ENCODE data around the gene RINL. TPM values are rescaled to one million over a fixed set of nuclear protein-coding genes. Genes with fewer than 3 reads are reported as not detected.

The RINL gene
- total RNA-seq, 1 experiment from 2014 or later = 0.87 TPM

GRCh38 chr19:38842439-38843174, 35.5 kb downstream of the RINL start:
- in situ Hi-C loops (cut with HindIII; ENCODE audit: low pct_unique_long_range_greater_than_20kb, low sequenced_read_pairs) = no loop called here
- DNase-seq (ENCODE audit: low read depth, low spot score) = no peak

DNA sequence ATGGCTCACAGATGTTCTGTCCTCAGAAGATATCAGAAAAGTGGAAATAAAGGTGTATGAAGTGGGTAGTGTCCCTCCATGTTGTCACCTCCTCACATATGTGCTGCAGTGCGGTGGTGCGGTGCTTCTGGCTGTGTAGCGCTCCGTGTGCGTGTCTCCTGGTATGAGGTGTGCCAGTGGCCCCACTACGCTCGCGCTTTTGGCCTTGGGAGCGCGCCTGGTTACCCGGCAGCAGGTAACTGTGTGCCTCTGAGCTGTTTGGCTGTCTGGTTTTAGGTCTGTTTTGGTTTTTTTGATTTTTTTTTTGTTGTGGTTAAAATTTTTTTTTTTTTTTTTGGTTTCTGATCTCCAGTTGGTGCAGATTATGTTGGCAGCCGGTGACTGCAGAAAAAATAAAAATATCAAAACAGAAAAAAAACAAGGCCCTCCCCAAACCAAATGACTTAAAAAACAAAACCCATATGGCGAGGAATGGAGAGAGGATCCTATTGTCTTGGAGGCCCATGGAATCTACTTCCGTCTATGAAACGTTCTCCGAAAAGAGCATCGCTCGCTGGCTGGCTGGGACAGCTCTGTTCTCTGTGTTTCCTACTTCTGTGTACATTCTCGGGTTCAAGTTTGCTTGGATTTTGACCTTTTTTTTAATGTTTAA, 36.2 kb downstream of the RINL start:
- no peak for DNase-seq (ENCODE audit: low read depth, low spot score)
- in situ Hi-C loops (cut with HindIII; ENCODE audit: low pct_unique_long_range_greater_than_20kb, low sequenced_read_pairs) = no loop called here

DNA sequence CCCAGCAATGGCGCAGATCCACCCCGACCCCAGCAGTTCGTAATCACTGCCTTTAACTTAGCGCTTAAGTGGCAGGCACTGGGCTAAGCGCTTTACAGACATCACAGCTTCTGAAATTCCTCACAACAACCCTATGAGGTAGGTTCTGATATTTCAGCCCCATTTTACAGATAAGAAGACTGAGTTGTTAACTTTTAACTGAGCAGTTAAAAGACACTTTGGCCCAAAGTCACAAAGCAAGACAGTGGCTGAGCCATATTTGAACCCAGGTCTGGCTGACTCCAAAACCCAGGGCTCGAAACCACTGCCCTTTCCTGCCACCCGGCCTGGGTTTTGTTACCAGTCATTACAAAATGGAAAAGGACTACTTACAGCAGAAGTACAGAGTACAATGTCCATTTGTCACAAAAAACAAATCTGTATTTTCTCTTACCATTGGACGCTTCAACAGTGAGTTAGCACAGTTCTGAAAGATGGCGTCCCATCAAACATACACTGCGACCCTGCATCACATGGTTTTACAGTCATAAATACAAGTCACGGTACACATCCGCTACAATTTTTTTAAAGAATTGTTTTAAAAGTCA, 36.8 kb downstream of the RINL start:
- no peak for DNase-seq (ENCODE audit: low read depth, low spot score)
- in situ Hi-C loops (cut with HindIII; ENCODE audit: low pct_unique_long_range_greater_than_20kb, low sequenced_read_pairs) = no loop called here

DNA sequence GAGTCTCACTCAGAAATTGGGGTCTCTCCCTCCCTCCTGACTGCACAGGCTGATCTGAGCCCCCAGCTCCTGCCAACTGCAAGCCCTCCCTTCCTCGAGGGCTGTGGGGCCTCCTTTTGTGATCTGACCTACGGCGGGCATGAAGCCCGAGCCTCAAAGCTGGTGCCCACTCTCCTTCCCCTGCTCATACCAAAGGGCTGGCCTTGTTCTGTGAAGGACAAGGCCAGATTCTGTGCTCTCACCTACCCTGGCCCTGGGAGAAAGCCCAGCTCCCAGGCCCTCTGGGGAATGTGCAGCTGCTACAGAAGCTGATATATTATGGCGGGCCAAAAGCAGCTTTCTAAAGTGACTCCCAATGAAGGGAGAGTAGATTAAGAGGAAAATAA, 37.5 kb downstream of the RINL start:
- DNase-seq (ENCODE audit: low read depth, low spot score) = no peak
- in situ Hi-C loops (cut with HindIII; ENCODE audit: low pct_unique_long_range_greater_than_20kb, low sequenced_read_pairs) = no loop called here

- in situ Hi-C loops (cut with HindIII; ENCODE audit: low pct_unique_long_range_greater_than_20kb, low sequenced_read_pairs) = no loop called here
- DNase-seq (ENCODE audit: low read depth, low spot score) = no peak
Measured at GRCh38 chr19:38839816-38840582, 38.1 kb downstream of the RINL start.

GRCh38 chr19:38838986-38839761, 38.9 kb downstream of the RINL start:
- in situ Hi-C loops (cut with HindIII; ENCODE audit: low pct_unique_long_range_greater_than_20kb, low sequenced_read_pairs) = no loop called here
- DNase-seq (ENCODE audit: low read depth, low spot score) = no peak

DNA sequence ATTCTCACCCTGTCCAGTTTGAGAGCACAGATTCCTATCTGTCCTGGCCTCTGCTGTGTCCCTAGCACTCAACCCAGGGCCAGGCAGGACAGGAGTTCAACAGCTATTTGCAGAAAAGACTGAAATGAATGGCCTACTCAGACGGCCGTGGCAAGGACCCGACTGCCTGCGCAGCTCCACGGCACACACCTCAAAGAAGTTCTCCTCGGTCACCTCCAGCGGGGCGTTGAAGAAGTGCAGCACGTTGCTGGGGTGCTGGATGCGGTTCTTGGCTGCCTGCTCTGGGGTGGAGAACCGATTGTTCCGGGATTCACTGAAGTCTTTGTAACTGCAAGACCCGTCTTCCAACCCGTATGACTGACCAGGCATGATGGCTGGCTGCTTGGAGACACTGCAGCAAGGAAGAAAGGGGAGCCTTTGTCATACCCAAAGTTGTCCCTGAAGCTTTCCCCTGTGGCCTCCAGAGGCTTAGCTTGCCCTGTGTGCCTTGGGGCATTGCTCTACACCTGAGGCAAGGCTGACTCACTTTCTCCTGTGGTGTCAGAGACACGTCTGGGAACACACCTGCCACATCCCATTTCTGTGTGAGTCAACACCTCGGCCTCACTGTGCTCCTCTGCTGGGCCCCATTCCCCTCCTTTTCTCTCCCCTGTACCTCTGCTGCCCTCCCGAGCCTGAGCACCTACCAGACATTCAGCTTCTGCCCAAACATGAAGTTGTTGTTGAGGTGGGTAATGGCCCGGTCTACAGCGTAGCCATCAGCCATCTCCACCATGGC, 39.7 kb downstream of the RINL start:
- DNase-seq (ENCODE audit: low read depth, low spot score) = no peak
- in situ Hi-C loops (cut with HindIII; ENCODE audit: low pct_unique_long_range_greater_than_20kb, low sequenced_read_pairs) = no loop called here

DNA sequence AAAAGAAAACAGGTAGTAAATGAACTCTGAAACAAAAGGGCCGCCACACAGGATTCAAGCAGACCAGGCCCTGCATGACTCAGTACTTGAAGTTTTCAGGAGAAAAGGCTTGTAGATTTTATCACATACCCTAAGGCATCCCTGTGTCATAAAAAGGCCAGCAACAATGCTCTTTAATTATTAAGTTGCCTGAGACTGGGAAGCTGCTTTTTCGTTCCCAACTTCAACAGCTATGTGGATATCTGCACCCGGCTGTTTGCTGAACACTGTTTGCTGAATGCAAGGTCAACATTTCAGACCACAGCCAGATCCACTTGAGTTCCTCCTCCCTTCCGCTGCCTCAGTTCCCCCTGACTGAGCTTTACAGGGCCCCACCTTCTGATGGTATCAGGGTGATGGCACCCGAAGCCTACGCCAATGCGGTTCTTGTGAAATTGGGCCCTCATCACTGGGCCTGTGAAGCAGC, 40.4 kb downstream of the RINL start:
- in situ Hi-C loops (cut with HindIII; ENCODE audit: low pct_unique_long_range_greater_than_20kb, low sequenced_read_pairs) = no loop called here
- no peak for DNase-seq (ENCODE audit: low read depth, low spot score)

DNA sequence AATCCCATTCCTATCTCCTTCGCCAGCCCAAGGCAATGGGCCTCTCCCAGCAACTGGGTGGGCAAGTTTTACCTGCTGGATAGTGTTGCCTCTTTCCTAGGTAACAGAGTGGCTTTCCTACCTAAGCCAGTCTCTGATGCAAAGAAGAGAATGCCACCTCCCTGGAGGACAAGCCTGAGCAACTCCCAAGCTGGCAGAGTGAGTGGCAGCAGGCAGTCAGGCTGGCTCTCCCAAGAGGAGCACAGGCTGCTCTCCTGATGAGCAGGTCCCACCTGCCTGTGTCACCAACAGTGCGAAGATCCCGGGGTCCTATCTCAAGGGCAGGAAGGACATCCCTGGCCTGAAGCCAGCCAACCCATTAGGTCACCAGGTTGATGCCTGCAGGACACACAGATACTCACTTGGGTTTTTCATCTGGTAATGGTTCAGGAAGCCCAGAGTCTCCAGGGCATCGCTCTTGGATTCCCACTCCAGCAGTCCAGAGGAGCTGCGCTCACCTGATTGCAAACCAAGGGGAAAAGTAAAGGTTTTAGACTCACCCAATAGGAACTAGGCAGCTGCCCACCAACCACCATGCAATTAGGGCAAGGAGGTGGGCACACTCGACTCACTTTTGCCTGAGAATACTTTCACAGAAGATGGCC, 41.0 kb downstream of the RINL start:
- in situ Hi-C loops (cut with HindIII; ENCODE audit: low pct_unique_long_range_greater_than_20kb, low sequenced_read_pairs) = no loop called here
- no peak for DNase-seq (ENCODE audit: low read depth, low spot score)

- in situ Hi-C loops (cut with HindIII; ENCODE audit: low pct_unique_long_range_greater_than_20kb, low sequenced_read_pairs) = no loop called here
- DNase-seq (ENCODE audit: low read depth, low spot score) = no peak
Measured at GRCh38 chr19:38836159-38836982, 41.7 kb downstream of the RINL start.

GRCh38 chr19:38834590-38834989, 43.5 kb downstream of the RINL start:
- DNase-seq (ENCODE audit: low read depth, low spot score) = no peak
- in situ Hi-C loops (cut with HindIII; ENCODE audit: low pct_unique_long_range_greater_than_20kb, low sequenced_read_pairs) = no loop called here

DNA sequence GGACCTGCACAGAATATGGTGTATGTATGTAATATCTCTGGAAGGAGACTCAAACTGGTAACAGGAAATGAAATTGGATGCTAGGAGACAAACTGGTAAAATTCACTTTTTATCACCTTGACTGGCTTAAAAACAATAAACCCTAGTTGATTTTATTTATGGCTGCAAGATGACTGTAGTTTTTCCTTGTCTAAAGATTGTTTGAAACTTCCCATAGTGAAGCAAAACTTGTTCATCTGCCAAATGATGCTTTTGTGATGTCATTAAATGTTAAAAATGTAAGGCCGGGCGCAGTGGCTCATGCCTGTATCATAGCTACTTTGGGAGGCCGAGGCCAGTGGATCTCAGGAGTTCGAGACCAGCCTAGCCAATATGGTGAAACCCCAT, 44.0 kb downstream of the RINL start:
- in situ Hi-C loops (cut with HindIII; ENCODE audit: low pct_unique_long_range_greater_than_20kb, low sequenced_read_pairs) = no loop called here
- no peak for DNase-seq (ENCODE audit: low read depth, low spot score)

- in situ Hi-C loops (cut with HindIII; ENCODE audit: low pct_unique_long_range_greater_than_20kb, low sequenced_read_pairs) = no loop called here
- DNase-seq (ENCODE audit: low read depth, low spot score) = no peak
Measured at GRCh38 chr19:38833092-38833425, 45.0 kb downstream of the RINL start.

- peak; percentile 36 for DNase-seq (ENCODE audit: low read depth, low spot score)
Measured at GRCh38 chr19:38831142-38831605, 46.9 kb downstream of the RINL start.

GRCh38 chr19:38830039-38830733, 47.9 kb downstream of the RINL start:
- no peak for DNase-seq (ENCODE audit: low read depth, low spot score)
- in situ Hi-C loops (cut with HindIII; ENCODE audit: low pct_unique_long_range_greater_than_20kb, low sequenced_read_pairs) = no loop called here

More at GRCh38 chr19:38831142-38831605, 46.9 kb downstream of the RINL start:
- in situ Hi-C loops (cut with HindIII; ENCODE audit: low pct_unique_long_range_greater_than_20kb, low sequenced_read_pairs) = no loop called here
